Trophoblast cell (in vitro differentiated cells and primary cell): ENCODE results near the gene ERICH6B.

Experiments
- DNase-seq, 2 donors: peaks; one replicate each; pipeline ENCODE4 v3.0.0-alpha.2; 2016
- H2AFZ ChIP-seq: 2 replicates; pipeline ENCODE4 v1.6.1; 2013; ENCODE audit warnings: low read length, moderate library complexity, mild to moderate bottlenecking; ENCODE audit not compliant: insufficient read depth, poor library complexity
- H2AK5ac ChIP-seq: 2 replicates; pipeline ENCODE4 v1.6.1; 2013; ENCODE audit warnings: mild to moderate bottlenecking, low read length
- H2BK120ac ChIP-seq: 2 replicates; pipeline ENCODE4 v1.6.1; 2013; ENCODE audit warnings: low read length, mild to moderate bottlenecking, moderate library complexity; ENCODE audit not compliant: insufficient read depth, poor library complexity
- H2BK12ac ChIP-seq: 2 replicates; pipeline ENCODE4 v1.6.1; 2013; ENCODE audit warnings: mild to moderate bottlenecking, low read length, moderate library complexity
- H2BK5ac ChIP-seq: 2 replicates; pipeline ENCODE4 v1.6.1; 2013; ENCODE audit warnings: low read length, low read depth, moderate library complexity, mild to moderate bottlenecking; ENCODE audit not compliant: poor library complexity
- H3K14ac ChIP-seq: 2 replicates; pipeline ENCODE4 v1.6.1; 2013; ENCODE audit warnings: mild to moderate bottlenecking, low read length
- H3K18ac ChIP-seq: 2 replicates; pipeline ENCODE4 v1.6.1; 2013; ENCODE audit warnings: mild to moderate bottlenecking, low read length
- H3K23ac ChIP-seq: 2 replicates; pipeline ENCODE4 v1.6.1; 2013; ENCODE audit warnings: low read length
- H3K27ac ChIP-seq: 2 replicates; pipeline ENCODE4 v1.5.1; 2013; ENCODE audit warnings: low read depth, mild to moderate bottlenecking, inconsistent platforms, low read length, moderate library complexity
- H3K27me3 ChIP-seq: 2 replicates; pipeline ENCODE4 v1.6.1; 2013; ENCODE audit warnings: inconsistent platforms, mild to moderate bottlenecking, low read length, moderate library complexity; ENCODE audit not compliant: insufficient read depth
- H3K36me3 ChIP-seq, 2 experiments: 1 replicate in 1 of 2; 2 replicates in 1 of 2; pipeline ENCODE4 v1.6.1; 2013; ENCODE audit warnings: low read length in 2 of 2, mild to moderate bottlenecking in 2 of 2, moderate library complexity in 1 of 2; ENCODE audit not compliant: insufficient read depth in 2 of 2, control insufficient read depth in 1 of 2
- H3K4ac ChIP-seq: 2 replicates; pipeline ENCODE4 v1.6.1; 2013; ENCODE audit warnings: low read depth, mild to moderate bottlenecking, low read length, moderate library complexity
- H3K4me1 ChIP-seq, 2 experiments: 1 replicate in 1 of 2; 2 replicates in 1 of 2; pipeline ENCODE4 v1.6.1; 2013; ENCODE audit warnings: low read length in 2 of 2, mild to moderate bottlenecking in 2 of 2, moderate library complexity in 1 of 2; ENCODE audit not compliant: insufficient read depth in 2 of 2, control insufficient read depth in 1 of 2
- H3K4me2 ChIP-seq: 2 replicates; pipeline ENCODE4 v1.6.1; 2013; ENCODE audit warnings: inconsistent platforms, mild to moderate bottlenecking, low read length, moderate library complexity
- H3K4me3 ChIP-seq: 2 replicates; pipeline ENCODE4 v1.5.1; 2013; ENCODE audit warnings: mild to moderate bottlenecking, low read depth, low read length, inconsistent platforms
- H3K79me1 ChIP-seq: one replicate; pipeline ENCODE4 v1.6.1; 2013; ENCODE audit warnings: low read length
- H3K79me2 ChIP-seq: 2 replicates; pipeline ENCODE4 v1.6.1; 2013; ENCODE audit warnings: low read length, mild to moderate bottlenecking; ENCODE audit not compliant: control insufficient read depth, insufficient read depth, poor library complexity
- H3K9ac ChIP-seq: 2 replicates; pipeline ENCODE4 v1.6.1; 2013; ENCODE audit warnings: mild to moderate bottlenecking, low read length
- H3K9me3 ChIP-seq: 2 replicates; pipeline ENCODE4 v1.6.1; 2013; ENCODE audit warnings: low read depth, mild to moderate bottlenecking, control low read depth, inconsistent platforms, low read length; ENCODE audit not compliant: insufficient read depth
- H4K12ac ChIP-seq: 2 replicates; pipeline ENCODE4 v1.6.1; 2013; ENCODE audit warnings: low read depth, mild to moderate bottlenecking, low read length, moderate library complexity
- H4K8ac ChIP-seq: 2 replicates; pipeline ENCODE4 v1.6.1; 2013; ENCODE audit warnings: low read depth, mild to moderate bottlenecking, low read length, moderate library complexity
- H4K91ac ChIP-seq: one replicate; pipeline ENCODE4 v1.6.1; 2013; ENCODE audit warnings: low read depth, mild to moderate bottlenecking, low read length, moderate library complexity
- WGBS: extraction: QIAGEN DNeasy Blood & Tissue Kit; methylation state at CpG from one replicate; pipeline ENCODE4 v1.1.7; 2013; ENCODE audit warnings: missing lambda C conversion rate; ENCODE audit not compliant: insufficient read length, insufficient coverage; ENCODE audit errors: extremely low coverage; 5-methylcytosine and 5-hydroxymethylcytosine counted together

ERICH6B gene

DNA sequence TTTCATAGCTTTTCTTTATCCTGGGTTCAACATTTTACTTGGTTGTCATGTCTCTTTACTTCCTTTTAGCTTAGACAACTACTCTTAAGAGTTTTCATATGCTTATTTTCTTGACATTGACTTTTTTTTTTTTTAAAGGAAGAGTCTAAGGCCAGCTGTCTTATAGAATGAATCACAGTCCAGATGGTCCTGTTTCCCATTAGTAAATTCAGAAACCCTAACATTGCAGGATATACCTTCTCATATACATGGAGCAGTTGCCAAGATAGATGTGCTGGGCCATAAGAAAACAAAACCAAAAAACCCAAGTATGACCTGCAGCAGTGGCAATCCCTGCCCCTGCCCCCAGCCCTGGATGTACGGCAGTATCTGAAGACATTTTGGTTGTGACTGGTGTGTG is 78.0 kb downstream of the ERICH6B start:
- H4K12ac ChIP-seq: no peak overlapping the region
- H3K23ac ChIP-seq: no peak overlapping the region
- no peaks in the 10 kb centered on the region for H3K79me1 ChIP-seq
- no peaks in the 10 kb centered on the region for H3K4me1 ChIP-seq
- no peak overlapping the region for H4K91ac ChIP-seq
- H2BK120ac ChIP-seq: no peak overlapping the region
- H3K9me3 ChIP-seq: no peaks in the 10 kb centered on the region
- peaks cover 12 to 23% of the 10 kb centered on the region in 2 experiments for H3K36me3 ChIP-seq
- no peaks in the 10 kb centered on the region for H3K27me3 ChIP-seq
- H3K4ac ChIP-seq: no peak overlapping the region
- no peak overlapping the region for H3K4me2 ChIP-seq
- DNase-seq: no peak
- no peak overlapping the region for H3K27ac ChIP-seq
- no peak overlapping the region for H3K9ac ChIP-seq
- no peak overlapping the region for H3K14ac ChIP-seq
- H2AFZ ChIP-seq: no peak overlapping the region
- WGBS: no CpG with 5 or more reads among the region's 1 CpG
- H2BK12ac ChIP-seq: no peak overlapping the region
- no peak overlapping the region for H2AK5ac ChIP-seq
- H2BK5ac ChIP-seq: no peak overlapping the region
- H3K18ac ChIP-seq: no peak overlapping the region
- no peaks in the 10 kb centered on the region for H3K79me2 ChIP-seq
- H3K4me3 ChIP-seq: no peak overlapping the region
- no peak overlapping the region for H4K8ac ChIP-seq

DNA sequence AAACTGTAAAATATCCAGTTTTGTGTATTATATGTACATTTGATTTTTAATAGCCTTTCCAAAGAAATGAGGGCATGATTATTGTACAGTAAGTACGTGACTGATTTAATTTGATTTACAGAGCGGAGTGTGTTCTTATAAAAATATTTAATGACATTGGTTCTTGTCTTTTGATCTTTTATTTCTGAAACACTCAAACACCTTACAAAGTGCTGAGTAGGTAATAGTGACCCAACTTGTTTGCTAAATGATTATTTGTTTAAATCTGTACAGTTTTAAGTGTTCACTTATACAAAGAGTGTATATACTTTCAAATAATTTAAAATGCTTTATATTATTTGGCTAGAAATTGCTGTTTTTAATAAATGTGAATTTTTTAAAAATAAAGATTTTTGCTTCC is 79.3 kb downstream of the ERICH6B start:
- no peak overlapping the region for H3K4me3 ChIP-seq
- H2AFZ ChIP-seq: no peak overlapping the region
- H3K9me3 ChIP-seq: no peaks in the 10 kb centered on the region
- H3K9ac ChIP-seq: no peak overlapping the region
- no peak overlapping the region for H4K12ac ChIP-seq
- no peak overlapping the region for H4K8ac ChIP-seq
- no peak overlapping the region for H3K4me2 ChIP-seq
- H2BK12ac ChIP-seq: no peak overlapping the region
- H3K4ac ChIP-seq: no peak overlapping the region
- H3K4me1 ChIP-seq: no peaks in the 10 kb centered on the region
- H3K79me2 ChIP-seq: no peaks in the 10 kb centered on the region
- no peak overlapping the region for H2BK5ac ChIP-seq
- H3K27ac ChIP-seq: no peak overlapping the region
- no peaks in the 10 kb centered on the region for H3K27me3 ChIP-seq
- H3K79me1 ChIP-seq: no peaks in the 10 kb centered on the region
- no peak for DNase-seq
- no peak overlapping the region for H2AK5ac ChIP-seq
- no peak overlapping the region for H3K23ac ChIP-seq
- H2BK120ac ChIP-seq: no peak overlapping the region
- no peak overlapping the region for H3K18ac ChIP-seq
- WGBS: no CpG with 5 or more reads among the region's 2 CpGs
- H3K36me3 ChIP-seq: peaks cover 15 to 27% of the 10 kb centered on the region in 2 experiments
- no peak overlapping the region for H4K91ac ChIP-seq
- H3K14ac ChIP-seq: no peak overlapping the region

DNA sequence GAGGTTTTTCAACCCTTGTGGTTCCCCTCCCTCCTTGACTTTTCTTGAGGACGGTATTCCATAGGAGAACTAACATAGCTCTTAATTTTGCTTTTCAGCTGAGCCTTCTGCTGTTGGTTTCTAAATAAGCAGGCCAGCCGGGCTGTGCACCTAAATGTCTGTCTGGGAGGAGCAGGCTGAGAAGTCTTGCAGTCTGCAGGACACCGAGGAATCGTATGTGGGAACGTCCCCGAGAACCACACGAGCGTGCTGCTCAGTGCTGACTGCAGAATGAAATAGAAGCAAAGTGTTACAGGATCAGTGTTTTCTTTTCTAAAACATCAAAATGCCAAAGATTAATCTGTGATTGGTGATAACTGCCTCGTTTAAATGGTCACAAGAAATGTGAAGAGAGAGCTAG is 80.9 kb downstream of the ERICH6B start:
- no peak overlapping the region for H3K23ac ChIP-seq
- no peaks in the 10 kb centered on the region for H3K9me3 ChIP-seq
- H3K4ac ChIP-seq: no peak overlapping the region
- no peak overlapping the region for H4K8ac ChIP-seq
- no peak overlapping the region for H3K4me3 ChIP-seq
- no peak for DNase-seq
- H2BK5ac ChIP-seq: no peak overlapping the region
- H3K14ac ChIP-seq: no peak overlapping the region
- no peak overlapping the region for H4K12ac ChIP-seq
- H2AK5ac ChIP-seq: no peak overlapping the region
- no peak overlapping the region for H2BK120ac ChIP-seq
- no peaks in the 10 kb centered on the region for H3K27me3 ChIP-seq
- no peaks in the 10 kb centered on the region for H3K79me2 ChIP-seq
- H3K4me2 ChIP-seq: no peak overlapping the region
- no peak overlapping the region for H2BK12ac ChIP-seq
- H2AFZ ChIP-seq: no peak overlapping the region
- H3K27ac ChIP-seq: no peak overlapping the region
- no peaks in the 10 kb centered on the region for H3K79me1 ChIP-seq
- H3K9ac ChIP-seq: no peak overlapping the region
- WGBS: no CpG with 5 or more reads among the region's 9 CpGs
- H3K36me3 ChIP-seq: peaks cover 15 to 30% of the 10 kb centered on the region in 2 experiments
- H4K91ac ChIP-seq: no peak overlapping the region
- H3K18ac ChIP-seq: no peak overlapping the region
- no peaks in the 10 kb centered on the region for H3K4me1 ChIP-seq

DNA sequence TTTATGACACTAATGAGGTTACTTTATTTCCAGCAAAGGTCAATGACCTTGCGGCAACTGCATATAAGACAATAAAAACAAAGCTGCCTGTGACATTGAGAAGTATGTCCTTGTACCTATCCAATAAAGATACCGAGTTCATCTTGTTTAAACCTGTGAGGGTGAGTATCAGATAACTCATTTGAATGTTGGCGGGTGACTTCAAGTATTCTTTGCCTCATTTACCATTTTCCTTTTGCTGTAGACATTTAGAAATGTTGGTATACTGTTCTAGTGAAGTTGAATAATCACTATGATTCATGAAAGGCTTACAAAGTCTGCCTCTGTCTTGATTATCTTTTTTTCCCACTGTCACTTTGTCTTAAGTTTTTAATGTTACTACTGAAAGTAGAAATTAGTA is 85.8 kb downstream of the ERICH6B start:
- Histone ChIP-seq H3K79me2 (no peaks in the 10 kb centered on the region), H2AFZ (no peak overlapping the region), H3K4me3 (no peak overlapping the region), H2BK12ac (no peak overlapping the region), H3K79me1 (peaks cover 2% of the 10 kb centered on the region), H3K9me3 (no peaks in the 10 kb centered on the region), H4K8ac (no peak overlapping the region), H3K4me2 (no peak overlapping the region), H4K91ac (no peak overlapping the region), H3K14ac (no peak overlapping the region), H3K27me3 (no peaks in the 10 kb centered on the region), H3K18ac (no peak overlapping the region), H2BK5ac (no peak overlapping the region), H3K4me1 (peaks cover 0 to 2% of the 10 kb centered on the region in 2 experiments), H4K12ac (no peak overlapping the region), H3K9ac (no peak overlapping the region), H2AK5ac (no peak overlapping the region), H3K27ac (no peak overlapping the region), H3K36me3 (peaks cover 14 to 25% of the 10 kb centered on the region in 2 experiments), H3K4ac (no peak overlapping the region), H2BK120ac (no peak overlapping the region), H3K23ac (no peak overlapping the region)
- DNase-seq: no peak
- WGBS: no CpG with 5 or more reads among the region's 3 CpGs
